ENCODE measurements around the gene PTCD1. TPM values are rescaled to one million over a fixed set of nuclear protein-coding genes. Genes with fewer than 3 reads are reported as not detected.
A peak's percentile ranks its signal among the peaks of the same experiment; 100 is the strongest.

PTCD1 gene, protein sequence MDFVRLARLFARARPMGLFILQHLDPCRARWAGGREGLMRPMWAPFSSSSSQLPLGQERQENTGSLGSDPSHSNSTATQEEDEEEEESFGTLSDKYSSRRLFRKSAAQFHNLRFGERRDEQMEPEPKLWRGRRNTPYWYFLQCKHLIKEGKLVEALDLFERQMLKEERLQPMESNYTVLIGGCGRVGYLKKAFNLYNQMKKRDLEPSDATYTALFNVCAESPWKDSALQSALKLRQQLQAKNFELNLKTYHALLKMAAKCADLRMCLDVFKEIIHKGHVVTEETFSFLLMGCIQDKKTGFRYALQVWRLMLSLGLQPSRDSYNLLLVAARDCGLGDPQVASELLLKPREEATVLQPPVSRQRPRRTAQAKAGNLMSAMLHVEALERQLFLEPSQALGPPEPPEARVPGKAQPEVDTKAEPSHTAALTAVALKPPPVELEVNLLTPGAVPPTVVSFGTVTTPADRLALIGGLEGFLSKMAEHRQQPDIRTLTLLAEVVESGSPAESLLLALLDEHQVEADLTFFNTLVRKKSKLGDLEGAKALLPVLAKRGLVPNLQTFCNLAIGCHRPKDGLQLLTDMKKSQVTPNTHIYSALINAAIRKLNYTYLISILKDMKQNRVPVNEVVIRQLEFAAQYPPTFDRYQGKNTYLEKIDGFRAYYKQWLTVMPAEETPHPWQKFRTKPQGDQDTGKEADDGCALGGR
- polyA plus RNA-seq (2013, experiment 1 of 2; ENCODE audit: insufficient read length), result 3.7 TPM
- polyA plus RNA-seq (2013, experiment 2 of 2; ENCODE audit: insufficient read length), result 3.4 TPM

DNA sequence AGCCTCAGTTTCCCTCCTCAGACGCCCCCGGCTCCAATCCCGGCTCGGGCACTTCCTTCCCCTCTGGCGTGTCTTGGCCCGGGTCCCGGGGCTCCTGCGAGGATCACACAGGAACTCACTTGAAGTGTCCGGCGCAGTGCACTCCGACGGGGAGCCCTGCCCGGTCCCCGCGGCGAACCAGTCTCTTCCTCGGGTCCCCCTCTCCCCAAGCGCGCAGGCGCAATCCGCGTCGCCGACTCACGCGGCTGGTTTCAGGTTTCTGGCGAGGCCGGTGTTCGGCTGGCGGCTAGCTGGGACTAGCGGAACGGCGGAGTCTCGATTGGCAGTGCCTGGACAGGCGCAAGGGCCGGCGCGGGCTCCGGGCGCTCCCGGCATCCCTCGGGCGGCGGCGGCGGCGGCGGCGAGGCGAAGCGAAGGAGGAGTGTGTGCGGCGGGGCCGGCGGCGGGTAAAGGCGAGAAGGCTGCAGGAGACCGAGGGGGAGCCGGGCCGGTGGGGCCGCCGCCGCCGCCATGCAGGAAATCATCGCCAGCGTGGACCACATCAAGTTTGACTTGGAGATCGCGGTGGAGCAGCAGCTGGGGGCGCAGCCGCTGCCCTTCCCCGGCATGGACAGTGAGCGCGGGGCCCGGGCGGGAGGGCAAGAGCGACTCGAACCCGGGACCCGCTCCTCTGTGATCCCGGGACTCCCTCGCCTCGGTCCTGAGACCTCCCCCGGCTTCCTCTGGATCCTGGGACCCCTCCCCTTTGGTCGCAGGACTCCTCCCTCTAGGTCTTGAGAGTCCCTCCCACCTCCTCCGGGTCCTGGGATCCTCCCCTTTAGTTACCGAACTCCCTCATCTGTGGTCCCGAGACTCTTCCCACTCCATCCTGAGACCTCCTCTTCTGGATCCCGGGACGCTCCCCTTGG, at the start of gene PTCD1, which contains the start of gene CPSF4:
PTCD1 (minus strand) TSS at position 226 of the 908 bp plus-strand sequence. CDS start 3,556 bp downstream, outside the sequence.
CPSF4 (plus strand) TSS at position 371 of the 908 bp plus-strand sequence; CDS start at position 511, 140 bp downstream.
- DNase-seq, result peak; percentile 96

DNA sequence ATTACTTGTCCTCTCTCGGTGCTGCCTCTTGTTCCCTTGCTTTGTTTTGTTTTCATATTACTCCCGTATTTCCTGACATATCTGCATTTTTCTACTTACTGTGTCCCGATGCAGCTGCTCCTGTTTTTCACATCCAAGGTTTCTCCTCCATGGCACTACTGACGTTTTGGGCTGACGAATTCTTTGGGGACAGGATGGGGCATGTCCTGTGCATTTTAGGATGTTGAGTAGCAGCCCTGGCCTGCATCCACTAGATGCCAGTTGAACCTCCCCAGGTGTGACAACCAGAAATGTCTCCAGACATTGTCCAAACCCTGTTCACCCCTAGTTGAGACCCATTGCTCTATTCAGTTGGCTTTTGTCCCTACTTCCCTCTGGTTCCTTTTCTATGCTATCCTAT, 46.5 kb upstream of the PTCD1 start:
- DNase-seq, result no peak

DNA sequence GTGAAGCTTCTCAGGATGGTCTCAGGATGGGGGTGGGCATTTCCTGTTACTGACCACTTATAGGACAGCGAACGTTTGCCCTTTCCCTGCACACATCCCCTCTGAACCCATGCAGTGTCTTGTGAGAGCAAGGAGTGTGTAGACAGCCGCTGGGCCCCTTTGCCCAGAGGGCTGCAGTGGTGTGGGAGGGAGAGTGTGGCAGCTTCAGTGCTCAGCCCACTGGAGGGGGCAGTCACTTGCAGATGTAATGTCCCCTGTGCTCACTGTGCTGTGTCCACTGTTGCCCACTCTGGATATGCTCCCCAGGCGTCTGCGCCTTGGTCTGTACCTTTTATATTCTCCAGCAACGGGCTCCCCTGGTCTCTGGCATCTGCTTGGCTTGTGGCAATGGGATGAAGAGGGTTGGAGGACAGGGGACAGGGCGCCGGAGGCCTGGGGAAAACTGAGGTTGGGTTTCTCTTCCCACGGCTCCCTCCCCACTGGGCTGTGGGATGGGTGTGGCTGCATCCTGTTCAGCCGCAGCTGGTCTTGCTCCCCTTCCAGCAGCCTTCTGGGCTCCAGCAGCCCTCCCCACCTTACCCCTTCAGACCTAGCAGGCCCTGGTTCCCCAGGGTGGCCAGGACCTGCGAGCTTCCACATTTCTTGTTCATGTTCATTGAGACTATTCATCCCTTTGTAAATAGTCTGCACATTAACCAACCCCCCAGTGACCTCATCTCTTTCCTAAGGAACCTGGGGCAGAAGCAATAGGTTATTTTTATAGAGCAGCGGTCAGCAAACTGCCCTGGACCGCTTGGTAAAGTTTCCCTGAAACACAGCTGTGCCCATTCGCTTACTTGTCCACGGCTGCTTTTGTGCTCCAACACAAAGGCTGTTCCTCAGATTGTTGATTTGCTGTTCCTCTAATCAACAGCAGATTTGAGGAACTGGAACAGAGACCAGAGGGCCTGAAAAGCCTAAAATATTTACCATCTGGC, 40.2 kb upstream of the PTCD1 start:
- no peak for DNase-seq

- no peak for DNase-seq
Observed at GRCh38 chr7:99476107-99476506, 37.5 kb upstream of the PTCD1 start.

- DNase-seq, result peak; percentile 72
Observed at GRCh38 chr7:99473315-99473596, 34.7 kb upstream of the PTCD1 start.

DNA sequence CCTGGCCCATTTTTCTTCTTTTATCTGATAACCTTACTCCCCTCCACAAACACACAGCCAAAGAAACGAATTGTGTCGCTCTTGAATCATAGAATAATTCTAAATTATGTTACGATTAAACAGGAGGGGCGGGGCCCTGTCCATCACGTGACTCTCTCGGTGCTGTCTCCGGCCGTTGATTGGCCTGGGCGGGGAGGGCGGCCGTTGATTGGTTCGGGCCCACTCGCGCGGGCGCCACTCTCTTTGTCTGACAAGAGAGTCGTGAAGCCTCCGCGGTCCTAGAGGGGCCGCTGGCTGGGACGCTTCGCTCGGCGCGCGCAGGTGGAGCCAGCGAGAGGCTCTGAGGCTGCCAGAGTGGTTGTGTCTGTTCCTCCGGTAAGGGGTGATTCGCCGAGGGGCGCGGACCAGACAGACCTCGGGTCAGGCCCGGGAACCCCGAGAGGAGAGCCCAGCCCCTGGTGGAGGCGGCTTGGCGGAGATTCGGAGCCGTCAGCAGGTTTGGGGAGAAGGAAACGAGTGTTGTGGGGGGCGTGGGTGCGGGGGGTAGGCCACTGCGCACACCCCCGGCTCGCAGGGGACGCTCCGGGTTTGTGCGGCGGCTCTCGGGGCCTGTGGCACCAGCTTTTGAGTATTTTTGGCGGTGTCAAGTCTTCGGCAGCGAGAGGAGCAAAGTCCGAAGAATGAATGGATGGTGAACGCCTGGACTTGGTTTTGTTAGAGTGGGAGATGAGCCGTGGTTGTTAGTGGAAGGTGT, 34.1 kb upstream of the PTCD1 start, which contains the start of gene ZNF789:
ZNF789 (plus strand) TSS at position 330 of the 754 bp plus-strand sequence. CDS start 3,567 bp downstream, outside the sequence.
- peak; percentile 97 for DNase-seq

- no peak for DNase-seq
Observed at GRCh38 chr7:99469381-99470065, 30.9 kb upstream of the PTCD1 start.

GRCh38 chr7:99468336-99468918, 29.8 kb upstream of the PTCD1 start:
- no peak for DNase-seq

- DNase-seq, result no peak
Observed at GRCh38 chr7:99465421-99465768, 26.8 kb upstream of the PTCD1 start.

GRCh38 chr7:99461221-99461620, 22.6 kb upstream of the PTCD1 start:
- no peak for DNase-seq

DNA sequence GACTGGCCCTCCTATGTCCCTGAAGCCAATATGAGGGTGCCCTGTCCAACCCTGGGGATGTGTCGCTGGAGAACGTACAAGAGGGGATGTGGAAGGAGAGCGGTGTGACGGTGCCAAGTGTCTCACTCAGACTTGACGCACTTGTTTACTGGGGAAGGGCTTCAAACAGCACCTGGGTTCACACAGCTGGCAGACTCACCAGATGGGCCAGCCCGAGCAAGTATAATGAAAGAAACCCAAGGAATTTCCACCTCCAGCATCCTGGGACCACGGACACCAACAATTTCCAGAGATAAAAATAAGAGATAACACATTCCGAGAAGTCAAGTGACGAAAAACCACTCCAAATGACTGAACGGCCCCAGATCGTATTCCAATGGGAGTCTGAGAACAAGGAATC, 22.1 kb upstream of the PTCD1 start:
- DNase-seq, result no peak

GRCh38 chr7:99459087-99459486, 20.5 kb upstream of the PTCD1 start:
- DNase-seq, result peak; percentile 19

GRCh38 chr7:99457650-99458493, 19.3 kb upstream of the PTCD1 start:
- no peak for DNase-seq

DNA sequence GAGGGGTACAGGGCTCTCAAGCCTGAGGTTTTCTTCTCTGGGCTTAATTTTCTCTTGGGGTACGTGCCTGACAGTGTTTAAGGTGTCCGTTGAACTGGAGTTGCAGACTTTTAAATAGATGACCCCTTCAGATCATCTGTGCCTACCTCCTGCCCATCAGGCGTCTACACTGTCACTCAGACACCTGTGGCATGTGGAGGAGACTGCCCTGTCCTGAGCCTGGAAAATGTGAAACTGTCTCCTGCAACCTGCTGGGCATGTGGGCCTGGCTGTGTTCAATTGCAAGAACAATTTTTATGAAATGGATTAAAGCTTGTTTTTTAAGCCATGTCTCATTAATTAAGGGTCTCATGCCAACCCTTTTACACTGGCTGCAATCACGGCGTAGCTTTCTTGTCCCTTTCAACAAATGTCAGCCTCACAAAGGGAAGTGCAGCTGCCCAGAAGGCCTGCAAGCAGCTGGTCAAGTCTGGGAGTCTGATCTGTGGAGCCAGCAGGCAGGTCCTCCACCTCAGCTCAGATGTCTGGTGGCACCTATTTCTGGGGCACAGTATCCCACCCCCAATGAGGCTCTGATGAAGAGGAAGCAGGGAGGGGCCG, 18.6 kb upstream of the PTCD1 start:
- DNase-seq, result no peak

- DNase-seq, result no peak
Observed at GRCh38 chr7:99456288-99456687, 17.7 kb upstream of the PTCD1 start.

GRCh38 chr7:99455874-99456273, 17.3 kb upstream of the PTCD1 start:
- DNase-seq, result no peak

- no peak for DNase-seq
Observed at GRCh38 chr7:99453105-99453504, 14.5 kb upstream of the PTCD1 start.

GRCh38 chr7:99452541-99452940, 13.9 kb upstream of the PTCD1 start:
- no peak for DNase-seq

Data from fibroblast of skin of back (primary cell).